T-helper 17 cell (primary cell): ENCODE results near the gene FBXO21. TPM values are rescaled to one million over a fixed set of nuclear protein-coding genes. Genes with fewer than 3 reads are reported as not detected.
"Not testable (repeated sequence)": the region's sequence is repeated elsewhere in the genome, so short reads cannot be mapped to it uniquely, and the experiment has no call there.

Source experiments
- ATAC-seq: fragments of 150-1000 bp; cut with Tn5 transposase; 2 replicates; pipeline ENCODE4 v1.10.0; 2021; ENCODE audit warnings: mild to moderate bottlenecking, moderate library complexity
- DNase-seq, 3 donors: peaks; one replicate each; pipeline versions ENCODE4 v3.0.0 to v3.0.0-alpha.2; 2020 to 2021
- H3K9me3 ChIP-seq: one replicate; pipeline ENCODE4 v1.7.0; 2013; ENCODE audit warnings: low read length, mild to moderate bottlenecking; ENCODE audit not compliant: control insufficient read depth, poor library complexity, severe bottlenecking
- H3K27ac Mint-ChIP-seq: one replicate; pipeline ENCODE4 v1.8.0; 2022; ENCODE audit warnings: mild to moderate bottlenecking, moderate library complexity, mixed read lengths
- H3K27me3 Mint-ChIP-seq: one replicate; pipeline ENCODE4 v1.8.0; 2022; ENCODE audit warnings: mixed read lengths
- H3K36me3 Mint-ChIP-seq: one replicate; pipeline ENCODE4 v1.8.0; 2022; ENCODE audit warnings: low read depth, mixed read lengths
- H3K4me1 Mint-ChIP-seq: one replicate; pipeline ENCODE4 v1.8.0; 2022; ENCODE audit warnings: mild to moderate bottlenecking, mixed read lengths
- H3K4me3 Mint-ChIP-seq: one replicate; pipeline ENCODE4 v1.8.0; 2022; ENCODE audit warnings: mild to moderate bottlenecking, moderate library complexity, mixed read lengths
- total RNA-seq, 4 donors: library from RNA in 2 of 4; stranded (reverse) in 2 of 4; gene quantifications; one replicate each; pipeline ENCODE4 v1.2.3 and lab custom pipeline; 2022 to 2026

Gene FBXO21
- total RNA-seq, 2 donors from 2014 or later, result 61.7 to 65.5 TPM

GRCh38 chr12:117213295-117213808 is 23.1 kb upstream of the FBXO21 start:
- ATAC-seq, result no peak
- H3K4me3 Mint-ChIP-seq, result no peak overlapping the region
- peaks cover 2% of the 10 kb centered on the region for H3K36me3 Mint-ChIP-seq
- DNase-seq, result no peak
- no peaks in the 10 kb centered on the region for H3K4me1 Mint-ChIP-seq
- H3K9me3 ChIP-seq, result no peaks in the 10 kb centered on the region
- H3K27me3 Mint-ChIP-seq, result peaks cover 44% of the 10 kb centered on the region
- H3K27ac Mint-ChIP-seq, result peak overlapping the region; percentile 14

GRCh38 chr12:117212563-117213190 is 22.4 kb upstream of the FBXO21 start:
- Mint-ChIP-seq H3K4me1 (no peaks in the 10 kb centered on the region), H3K27me3 (peaks cover 45% of the 10 kb centered on the region), H3K27ac (peak overlapping the region; percentile 14), H3K36me3 (peaks cover 6% of the 10 kb centered on the region), H3K4me3 (no peak overlapping the region)
- peak; percentile 21 to 49 (median 23) for DNase-seq
- peak; percentile 62 for ATAC-seq
- H3K9me3 ChIP-seq, result no peaks in the 10 kb centered on the region

DNA sequence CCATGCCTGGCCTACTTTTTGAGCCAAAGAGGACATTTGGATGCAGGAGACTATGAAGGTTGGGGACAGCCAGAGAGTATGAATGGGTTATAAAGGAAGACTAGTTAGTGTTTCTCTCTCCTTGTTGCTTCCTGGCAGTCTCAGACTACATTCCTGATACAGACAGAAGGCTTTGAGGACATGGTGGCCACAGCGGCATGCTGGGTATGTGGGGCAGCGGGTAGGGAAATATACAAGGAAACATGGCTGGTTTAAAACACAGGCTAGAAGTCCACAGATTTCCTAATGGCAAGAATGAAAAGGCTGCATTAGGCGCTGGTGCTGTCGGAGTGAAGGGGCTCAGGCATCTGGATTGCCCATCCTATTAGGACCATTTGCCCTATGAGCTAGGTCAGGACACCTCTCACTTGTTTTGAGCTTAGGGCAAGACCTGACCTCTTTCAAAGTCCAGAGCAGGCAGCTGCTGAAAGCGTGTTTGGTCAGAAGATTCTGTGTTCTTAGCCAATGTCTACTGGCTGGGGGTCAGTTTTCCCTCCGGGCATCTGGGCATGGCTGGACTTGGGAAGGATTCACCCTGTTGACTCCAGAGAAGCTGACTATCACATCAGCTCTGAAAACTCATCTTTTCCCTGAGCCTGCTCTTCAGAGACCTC is 20.1 kb upstream of the FBXO21 start:
- no peak overlapping the region for H3K27ac Mint-ChIP-seq
- no peak for ATAC-seq
- peaks cover 6% of the 10 kb centered on the region for H3K36me3 Mint-ChIP-seq
- peaks cover 49% of the 10 kb centered on the region for H3K27me3 Mint-ChIP-seq
- no peaks in the 10 kb centered on the region for H3K9me3 ChIP-seq
- H3K4me3 Mint-ChIP-seq, result no peak overlapping the region
- H3K4me1 Mint-ChIP-seq, result no peaks in the 10 kb centered on the region
- DNase-seq, result no peak

DNA sequence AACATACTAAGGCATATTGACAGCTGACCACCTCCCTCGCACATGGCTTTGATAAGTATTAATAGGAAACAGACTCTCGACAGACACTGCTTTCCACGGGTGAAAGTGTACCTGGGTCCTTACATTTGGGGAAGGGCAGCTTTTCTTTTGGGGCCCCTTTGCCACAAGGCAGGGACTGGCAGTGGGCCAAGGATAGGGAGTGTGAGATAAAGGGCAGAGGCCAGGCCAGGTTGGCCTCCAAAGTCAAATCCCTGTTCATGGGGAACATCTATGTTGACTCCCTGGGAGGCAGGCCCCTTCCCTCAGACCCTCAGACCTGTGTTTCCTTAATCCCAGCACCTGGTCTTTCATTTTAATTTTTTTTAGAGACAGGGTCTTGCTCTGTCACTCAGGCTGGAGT is 19.4 kb upstream of the FBXO21 start:
- DNase-seq (no peak), ATAC-seq (no peak)
- no peaks in the 10 kb centered on the region for H3K9me3 ChIP-seq
- Mint-ChIP-seq H3K36me3 (peaks cover 6% of the 10 kb centered on the region), H3K27ac (no peak overlapping the region), H3K27me3 (peaks cover 51% of the 10 kb centered on the region), H3K4me1 (no peaks in the 10 kb centered on the region), H3K4me3 (no peak overlapping the region)

DNA sequence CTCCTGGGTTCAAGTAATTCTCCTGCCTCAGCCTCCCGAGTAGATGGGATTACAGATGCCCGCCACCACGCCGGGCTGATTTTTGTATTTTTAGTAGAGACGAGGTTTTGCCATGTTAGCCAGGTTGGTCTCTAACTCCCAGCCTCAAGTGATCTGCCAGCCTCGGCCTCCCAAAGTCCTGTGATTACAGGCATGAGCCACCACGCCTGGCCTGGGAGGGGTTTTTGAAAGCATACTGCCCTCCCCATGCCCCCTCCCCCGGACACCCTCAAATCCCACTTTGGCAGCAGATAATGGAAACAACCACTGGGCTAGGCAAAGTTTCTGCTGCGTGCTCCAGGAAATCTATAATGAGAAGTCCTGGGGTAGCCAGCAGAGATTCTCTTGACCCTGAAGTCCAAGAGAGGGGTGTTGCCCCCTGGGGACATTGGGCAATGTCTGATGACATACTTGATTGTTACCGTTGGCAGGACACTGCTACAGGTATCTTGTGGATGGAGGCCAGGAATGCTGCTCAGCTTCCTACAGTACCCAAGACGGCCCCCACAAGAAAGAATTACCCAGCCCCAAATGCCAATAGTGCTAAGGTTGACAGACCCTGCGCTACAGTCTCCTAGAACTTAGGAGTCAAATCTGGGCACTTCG is 18.7 kb upstream of the FBXO21 start:
- DNase-seq, result no peak
- Mint-ChIP-seq H3K27me3 (peaks cover 51% of the 10 kb centered on the region), H3K36me3 (peaks cover 6% of the 10 kb centered on the region), H3K4me1 (no peaks in the 10 kb centered on the region), H3K27ac (no peak overlapping the region), H3K4me3 (no peak overlapping the region)
- no peaks in the 10 kb centered on the region for H3K9me3 ChIP-seq
- no peak for ATAC-seq

GRCh38 chr12:117208206-117208605 is 17.9 kb upstream of the FBXO21 start:
- Mint-ChIP-seq H3K27me3 (peaks cover 51% of the 10 kb centered on the region), H3K4me3 (no peak overlapping the region), H3K36me3 (peaks cover 6% of the 10 kb centered on the region)

GRCh38 chr12:117207675-117208074 is 17.4 kb upstream of the FBXO21 start:
- DNase-seq (no peak), ATAC-seq (no peak)
- peaks cover 45% of the 10 kb centered on the region for H3K27me3 Mint-ChIP-seq
- H3K27ac Mint-ChIP-seq, result no peak overlapping the region
- H3K36me3 Mint-ChIP-seq, result peaks cover 6% of the 10 kb centered on the region
- H3K9me3 ChIP-seq, result no peaks in the 10 kb centered on the region
- H3K4me1 Mint-ChIP-seq, result no peaks in the 10 kb centered on the region
- H3K4me3 Mint-ChIP-seq, result no peak overlapping the region

More at GRCh38 chr12:117208206-117208605, 17.9 kb upstream of the FBXO21 start:
- no peak overlapping the region for H3K27ac Mint-ChIP-seq
- H3K4me1 Mint-ChIP-seq, result no peaks in the 10 kb centered on the region
- no peaks in the 10 kb centered on the region for H3K9me3 ChIP-seq
- DNase-seq (no peak), ATAC-seq (no peak)

DNA sequence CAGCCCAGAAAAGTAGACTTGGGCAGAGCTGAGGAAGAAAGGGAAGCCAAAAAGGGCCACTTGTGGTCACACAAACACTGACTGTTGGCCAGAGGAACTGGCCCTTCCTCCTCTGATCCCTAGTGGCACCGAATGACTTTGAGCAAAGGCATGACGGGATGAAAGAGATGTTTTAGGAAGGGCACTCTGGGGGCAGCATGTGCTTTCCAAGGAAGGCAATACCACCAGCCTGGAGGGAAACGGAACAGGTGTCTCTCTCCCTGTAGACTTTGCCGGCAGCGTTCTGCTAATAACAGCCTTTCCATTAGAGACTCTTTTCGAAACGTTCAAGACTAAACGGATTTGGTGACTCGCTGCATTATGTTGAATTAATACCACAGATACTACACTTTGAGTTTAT is 12.3 kb upstream of the FBXO21 start:
- peaks cover 44% of the 10 kb centered on the region for H3K27me3 Mint-ChIP-seq
- no peak for DNase-seq
- H3K36me3 Mint-ChIP-seq, result no peaks in the 10 kb centered on the region

DNA sequence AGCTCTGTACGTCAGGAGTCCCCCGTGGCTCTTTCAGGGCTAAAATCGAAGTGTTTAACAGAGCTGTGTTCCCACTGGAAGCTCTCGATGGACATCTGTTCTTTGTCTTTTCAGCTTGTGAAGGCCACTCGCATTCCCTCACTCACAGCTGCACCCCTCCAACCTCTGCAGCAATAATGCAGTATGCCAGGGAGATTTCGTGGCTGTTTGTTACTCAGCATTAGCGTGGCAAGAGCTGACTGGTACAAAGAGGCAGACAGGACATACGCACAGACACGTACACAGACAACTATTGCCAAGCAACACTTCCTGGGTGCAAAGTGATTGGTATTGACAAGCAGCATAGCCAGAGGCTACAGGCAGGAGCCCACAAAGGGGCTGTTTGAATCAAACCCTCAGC is 11.8 kb upstream of the FBXO21 start:
- no peaks in the 10 kb centered on the region for H3K9me3 ChIP-seq
- ATAC-seq (no peak), DNase-seq (no peak)
- peaks cover 2% of the 10 kb centered on the region for H3K4me1 Mint-ChIP-seq
- H3K4me3 Mint-ChIP-seq, result no peak overlapping the region
- peaks cover 44% of the 10 kb centered on the region for H3K27me3 Mint-ChIP-seq
- H3K36me3 Mint-ChIP-seq, result no peaks in the 10 kb centered on the region
- H3K27ac Mint-ChIP-seq, result no peak overlapping the region

More for the DNA sequence above, 12.3 kb upstream of the FBXO21 start:
- peaks cover 2% of the 10 kb centered on the region for H3K4me1 Mint-ChIP-seq
- ATAC-seq, result no peak
- no peak overlapping the region for H3K27ac Mint-ChIP-seq
- H3K9me3 ChIP-seq, result no peaks in the 10 kb centered on the region
- no peak overlapping the region for H3K4me3 Mint-ChIP-seq

- not testable (repeated sequence) for H3K27ac Mint-ChIP-seq, DNase-seq, H3K4me3 Mint-ChIP-seq, ATAC-seq, H3K9me3 ChIP-seq, H3K4me1 Mint-ChIP-seq, H3K36me3 Mint-ChIP-seq
- H3K27me3 Mint-ChIP-seq, result peaks cover 41% of the 10 kb centered on the region
Observed at GRCh38 chr12:117199956-117200744, 9.9 kb upstream of the FBXO21 start.

GRCh38 chr12:117196334-117196733 is 6.1 kb upstream of the FBXO21 start:
- H3K27ac Mint-ChIP-seq, H3K36me3 Mint-ChIP-seq, H3K4me1 Mint-ChIP-seq, DNase-seq, H3K9me3 ChIP-seq, H3K4me3 Mint-ChIP-seq, ATAC-seq: not testable (repeated sequence)
- H3K27me3 Mint-ChIP-seq, result peaks cover 24% of the 10 kb centered on the region

- H3K36me3 Mint-ChIP-seq, result not testable (repeated sequence)
Observed at GRCh38 chr12:117195027-117195426, 4.8 kb upstream of the FBXO21 start.

GRCh38 chr12:117193903-117194302 is 3.6 kb upstream of the FBXO21 start:
- Mint-ChIP-seq H3K27ac (no peak overlapping the region), H3K27me3 (peaks cover 14% of the 10 kb centered on the region), H3K4me1 (peaks cover 15% of the 10 kb centered on the region), H3K4me3 (no peak overlapping the region), H3K36me3 (no peaks in the 10 kb centered on the region)
- DNase-seq (no peak), ATAC-seq (no peak)
- H3K9me3 ChIP-seq, result no peaks in the 10 kb centered on the region

More at GRCh38 chr12:117195027-117195426, 4.8 kb upstream of the FBXO21 start:
- H3K4me3 Mint-ChIP-seq, H3K9me3 ChIP-seq, ATAC-seq, H3K27ac Mint-ChIP-seq, DNase-seq, H3K4me1 Mint-ChIP-seq: not testable (repeated sequence)
- peaks cover 14% of the 10 kb centered on the region for H3K27me3 Mint-ChIP-seq
